Stimulated activated CD4-positive, alpha-beta T cell treated with anti-CD3 and anti-CD28 coated beads, Interleukin-4, amount 100 ng/mL, for 48 hours (primary cell): ENCODE measurements around the gene ANKRD30B.
"Not testable (repeated sequence)": the region's sequence is repeated elsewhere in the genome, so short reads cannot be mapped to it uniquely, and the experiment has no call there.

Source experiments
- DNase-seq, 2 donors: peaks; one replicate each; pipeline ENCODE4 v3.0.0-alpha.2; 2020; ENCODE audit warnings: low read depth in 2 of 2

The ANKRD30B gene

GRCh38 chr18:14747513-14748474 lies at the start of gene ANKRD30B:
Gene ANKRD30B, plus strand, starts transcription at chr18:14748172. Its CDS starts 248 bp downstream, at chr18:14748420.
- no peak for DNase-seq

- not testable (repeated sequence) for DNase-seq
These were observed 46.5 kb upstream of the ANKRD30B start for GRCh38 chr18:14701286-14702040.

- not testable (repeated sequence) for DNase-seq
These were observed 38.2 kb upstream of the ANKRD30B start for GRCh38 chr18:14709761-14710160.

- not testable (repeated sequence) for DNase-seq
These were observed 26.4 kb upstream of the ANKRD30B start for GRCh38 chr18:14721569-14721968.

- DNase-seq: not testable (repeated sequence)
These were observed 8.9 kb upstream of the ANKRD30B start for GRCh38 chr18:14739056-14739455.

- no peak for DNase-seq
These were observed 1.1 kb upstream of the ANKRD30B start for GRCh38 chr18:14746897-14747296.

GRCh38 chr18:14748496-14748895 lies 524 bp downstream of the ANKRD30B start:
- no peak for DNase-seq

GRCh38 chr18:14763566-14763965 lies 15.6 kb downstream of the ANKRD30B start:
- DNase-seq: not testable (repeated sequence)

- DNase-seq: no peak
These were observed 19.5 kb downstream of the ANKRD30B start for GRCh38 chr18:14767474-14767873.

GRCh38 chr18:14768241-14768640 lies 20.3 kb downstream of the ANKRD30B start:
- DNase-seq: no peak

- DNase-seq: no peak
These were observed 21.4 kb downstream of the ANKRD30B start for GRCh38 chr18:14769381-14769780.

GRCh38 chr18:14776801-14777200 lies 28.8 kb downstream of the ANKRD30B start:
- DNase-seq: no peak

GRCh38 chr18:14781671-14782070 lies 33.7 kb downstream of the ANKRD30B start:
- no peak for DNase-seq

- DNase-seq: no peak
These were observed 36.2 kb downstream of the ANKRD30B start for GRCh38 chr18:14784133-14784532.

- DNase-seq: not testable (repeated sequence)
These were observed 48.9 kb downstream of the ANKRD30B start for GRCh38 chr18:14796876-14797275.

- not testable (repeated sequence) for DNase-seq
These were observed 50.2 kb downstream of the ANKRD30B start for GRCh38 chr18:14797969-14798764.

- DNase-seq: not testable (repeated sequence)
These were observed 63.1 kb downstream of the ANKRD30B start for GRCh38 chr18:14811081-14811480.

GRCh38 chr18:14826972-14827632 lies 79.1 kb downstream of the ANKRD30B start:
- DNase-seq: not testable (repeated sequence)

GRCh38 chr18:14841607-14842006 lies 93.6 kb downstream of the ANKRD30B start:
- not testable (repeated sequence) for DNase-seq

- not testable (repeated sequence) for DNase-seq
These were observed 103.6 kb downstream of the ANKRD30B start for GRCh38 chr18:14851533-14851932.

GRCh38 chr18:14855634-14856033 lies 107.7 kb downstream of the ANKRD30B start:
- not testable (repeated sequence) for DNase-seq
